GM23338 (cell line): ENCODE measurements around the gene EFS. TPM values are rescaled to one million over a fixed set of nuclear protein-coding genes. Genes with fewer than 3 reads are reported as not detected.

ENCODE experiments used
- ATAC-seq: fragments of 200-7000 bp; cut with Tn5 transposase; 3 replicates; pipeline ENCODE4 v1.9.1; 2020
- DNase-seq: peaks from one replicate; pipeline ENCODE4 v3.0.0-alpha.2; 2015; ENCODE audit warnings: low spot score
- H2AFZ ChIP-seq: fragments of 200-600 bp; sonication (generic); 2 replicates; pipeline ENCODE4 v1.8.0; 2016; ENCODE audit warnings: antibody characterized with exemption, mild to moderate bottlenecking, moderate library complexity
- H3F3A ChIP-seq: fragments of 200-600 bp; sonication (generic); replicated peaks from 2 replicates; pipeline ENCODE4 v1.8.0; 2017; ENCODE audit warnings: antibody characterized with exemption, mixed run types, low read depth
- H3K27ac ChIP-seq: fragments of 200-600 bp; sonication (generic); 2 replicates; pipeline ENCODE4 v1.6.1; 2016; ENCODE audit warnings: low read depth
- H3K27me3 ChIP-seq: fragments of 200-600 bp; sonication (generic); 2 replicates; pipeline ENCODE4 v1.8.0; 2016; ENCODE audit warnings: mild to moderate bottlenecking, mixed run types, moderate library complexity; ENCODE audit not compliant: insufficient read depth
- H3K36me3 ChIP-seq: fragments of 200-600 bp; sonication (generic); 2 replicates; pipeline ENCODE4 v1.8.0; 2016; ENCODE audit warnings: mild to moderate bottlenecking; ENCODE audit not compliant: insufficient read depth
- H3K4me1 ChIP-seq: fragments of 200-600 bp; sonication (generic); 2 replicates; pipeline ENCODE4 v1.8.0; 2016; ENCODE audit warnings: mild to moderate bottlenecking, moderate library complexity; ENCODE audit not compliant: insufficient read depth
- H3K4me2 ChIP-seq: fragments of 200-600 bp; sonication (generic); 2 replicates; pipeline ENCODE4 v1.7.1; 2017; ENCODE audit warnings: mixed run types
- H3K4me3 ChIP-seq: fragments of 200-600 bp; sonication (generic); 2 replicates; pipeline ENCODE4 v1.6.1; 2016; ENCODE audit warnings: mixed run types
- H3K79me2 ChIP-seq: fragments of 200-600 bp; sonication (generic); replicated peaks from 2 replicates; pipeline ENCODE4 v1.8.0; 2017; ENCODE audit warnings: mild to moderate bottlenecking; ENCODE audit not compliant: insufficient read depth
- H3K9me2 ChIP-seq: fragments of 200-600 bp; sonication (generic); 2 replicates; pipeline ENCODE4 v1.8.0; 2017; ENCODE audit not compliant: insufficient read depth
- H4K20me1 ChIP-seq: fragments of 200-600 bp; sonication (generic); replicated peaks from 2 replicates; pipeline ENCODE4 v1.8.0; 2017; ENCODE audit warnings: mild to moderate bottlenecking; ENCODE audit not compliant: insufficient read depth
- H3K27ac Mint-ChIP-seq: 2 replicates; pipeline ENCODE4 v1.8.0; 2020; ENCODE audit warnings: inconsistent platforms, mild to moderate bottlenecking, moderate library complexity, mixed read lengths
- H3K27me3 Mint-ChIP-seq: 3 replicates; pipeline ENCODE4 v1.8.0; 2022; ENCODE audit warnings: low read depth, mild to moderate bottlenecking, moderate library complexity, mixed read lengths, inconsistent platforms; ENCODE audit not compliant: insufficient read depth, poor library complexity
- H3K36me3 Mint-ChIP-seq: 3 replicates; pipeline ENCODE4 v1.8.0; 2021; ENCODE audit warnings: low read depth, mild to moderate bottlenecking, inconsistent platforms, moderate library complexity, mixed read lengths
- H3K4me1 Mint-ChIP-seq: 3 replicates; pipeline ENCODE4 v1.8.0; 2020; ENCODE audit warnings: mild to moderate bottlenecking, inconsistent platforms, mixed read lengths
- H3K4me3 Mint-ChIP-seq: 3 replicates; pipeline ENCODE4 v1.8.0; 2021; ENCODE audit warnings: moderate library complexity, mild to moderate bottlenecking, inconsistent platforms, mixed read lengths
- H3K9me3 Mint-ChIP-seq: 3 replicates; pipeline ENCODE4 v1.8.0; 2020; ENCODE audit warnings: moderate library complexity, mild to moderate bottlenecking, inconsistent platforms, mixed read lengths
- CREB1 ChIP-seq: fragments of 250-450 bp; sonication (Bioruptor Pico); IDR thresholded peaks from 2 replicates; pipeline ENCODE4 v1.5.0; 2020; ENCODE audit warnings: low read depth, mild to moderate bottlenecking, moderate library complexity
- EZH2 ChIP-seq: fragments of 200-600 bp; sonication (generic); IDR thresholded peaks from one replicate; pipeline ENCODE4 v1.8.0; 2017; ENCODE audit warnings: antibody characterized with exemption, mild to moderate bottlenecking, low read depth; ENCODE audit not compliant: unreplicated experiment
- NANOG ChIP-seq: IDR thresholded peaks from 2 replicates; pipeline ENCODE4 v1.6.1; 2016; ENCODE audit warnings: antibody characterized with exemption, borderline replicate concordance
- POLR2AphosphoS5 ChIP-seq: IDR thresholded peaks from 2 replicates; pipeline ENCODE4 v1.6.1; 2016; ENCODE audit warnings: antibody characterized with exemption, low read depth
- STAT1 ChIP-seq: IDR thresholded peaks from one replicate; pipeline ENCODE4 v1.6.1; 2016; ENCODE audit warnings: antibody characterized with exemption; ENCODE audit not compliant: unreplicated experiment
- ZNF462 ChIP-seq: fragments of 250-450 bp; sonication (Bioruptor Pico); IDR thresholded peaks from 2 replicates; pipeline ENCODE4 v1.5.0; 2020; ENCODE audit warnings: mild to moderate bottlenecking, moderate library complexity
- polyA plus RNA-seq: library from polyadenylated mRNA; unstranded; fragments of >200 nt; fragmentation: Nextera tagmentation; extraction: Ambion mirVana; gene quantifications from 2 replicates; pipeline ENCODE4 v1.2.1, GENCODE V29; 2016
- total RNA-seq: library from RNA; depleted of rRNA; stranded (reverse); fragments of >200 nt; shearing (Covaris generic); gene quantifications from 2 replicates; pipeline ENCODE4 v1.2.3, GENCODE V29; 2014
- TF ChIP-seq, protein P1 (sequence below), 2 experiments: fragments of 200-600 bp in 1 of 2; sonication (generic) in 1 of 2; conservative IDR thresholded peaks; 2 replicates each; pipeline versions ENCODE4 v1.5.1 to v1.6.1; 2016 to 2017; ENCODE audit warnings: antibody characterized with exemption in 2 of 2, low read depth in 2 of 2, mild to moderate bottlenecking in 2 of 2, moderate library complexity in 1 of 2

EFS gene
- total and polyA plus RNA-seq, 2 experiments from 2014 or later = 5.1 to 18.9 TPM

- no peak for TF ChIP-seq ZNF462 (CRISPR knock-in tag)
- TF ChIP-seq EZH2 = no peak
Measured at GRCh38 chr14:23308721-23309445, 56.1 kb downstream of the EFS start (continued).

DNA sequence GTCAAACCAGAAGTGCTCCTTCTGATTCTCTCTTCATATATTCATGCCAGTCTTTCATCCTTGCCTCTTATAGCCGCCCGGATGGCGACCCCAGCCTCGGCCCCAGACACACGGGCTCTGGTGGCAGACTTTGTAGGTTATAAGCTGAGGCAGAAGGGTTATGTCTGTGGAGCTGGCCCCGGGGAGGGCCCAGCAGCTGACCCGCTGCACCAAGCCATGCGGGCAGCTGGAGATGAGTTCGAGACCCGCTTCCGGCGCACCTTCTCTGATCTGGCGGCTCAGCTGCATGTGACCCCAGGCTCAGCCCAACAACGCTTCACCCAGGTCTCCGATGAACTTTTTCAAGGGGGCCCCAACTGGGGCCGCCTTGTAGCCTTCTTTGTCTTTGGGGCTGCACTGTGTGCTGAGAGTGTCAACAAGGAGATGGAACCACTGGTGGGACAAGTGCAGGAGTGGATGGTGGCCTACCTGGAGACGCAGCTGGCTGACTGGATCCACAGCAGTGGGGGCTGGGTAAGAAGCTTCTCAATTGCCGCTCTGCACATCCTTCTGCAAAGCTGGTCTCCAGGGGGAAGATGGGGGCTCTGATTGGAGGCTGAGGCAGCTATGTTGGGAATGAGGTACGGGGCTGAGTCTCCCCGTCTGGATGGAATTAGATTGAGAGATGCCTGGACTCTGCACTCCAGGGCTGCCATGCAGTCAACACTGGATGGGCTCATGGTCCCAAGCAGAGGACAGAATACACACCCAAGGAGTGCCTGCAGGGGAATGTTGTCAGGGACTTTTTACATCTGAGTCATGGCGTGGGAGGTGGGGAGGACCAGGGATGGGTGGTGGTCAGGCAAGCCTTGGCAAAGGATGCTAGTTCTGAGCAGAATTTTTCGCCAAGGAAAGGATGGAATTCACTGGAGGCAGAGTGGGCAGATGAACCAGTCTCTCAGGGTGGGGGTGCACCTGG is 57.0 kb downstream of the EFS start:
- H3K4me1 Mint-ChIP-seq = peaks cover 25% of the 10 kb centered on the region
- peaks cover 13% of the 10 kb centered on the region for H3K27me3 Mint-ChIP-seq
- Histone ChIP-seq H3K79me2 (peaks cover 11% of the 10 kb centered on the region; the same call in 1 of the 2 replicates), H3K4me1 (peaks cover 15% of the 10 kb centered on the region), H3K27me3 (peaks cover 22% of the 10 kb centered on the region), H3K27ac (no peak overlapping the region), H2AFZ (no peak overlapping the region), H3K36me3 (no peaks in the 10 kb centered on the region; the same call in 1 of the 2 replicates), H3K4me3 (peak overlapping the region; percentile 85), H3K4me2 (peak overlapping the region; percentile 96), H3F3A (peaks cover 12% of the 10 kb centered on the region; the same call in 1 of the 2 replicates), H3K9me2 (no peaks in the 10 kb centered on the region), H4K20me1 (no peaks in the 10 kb centered on the region; the same call in 1 of the 2 replicates)
- H3K27ac Mint-ChIP-seq = no peak overlapping the region
- TF ChIP-seq POLR2AphosphoS5 (no peak), STAT1 (no peak), CREB1 (CRISPR knock-in tag) (no peak), EZH2 (no peak), NANOG (no peak)
- TF ChIP-seq, protein P1, sequence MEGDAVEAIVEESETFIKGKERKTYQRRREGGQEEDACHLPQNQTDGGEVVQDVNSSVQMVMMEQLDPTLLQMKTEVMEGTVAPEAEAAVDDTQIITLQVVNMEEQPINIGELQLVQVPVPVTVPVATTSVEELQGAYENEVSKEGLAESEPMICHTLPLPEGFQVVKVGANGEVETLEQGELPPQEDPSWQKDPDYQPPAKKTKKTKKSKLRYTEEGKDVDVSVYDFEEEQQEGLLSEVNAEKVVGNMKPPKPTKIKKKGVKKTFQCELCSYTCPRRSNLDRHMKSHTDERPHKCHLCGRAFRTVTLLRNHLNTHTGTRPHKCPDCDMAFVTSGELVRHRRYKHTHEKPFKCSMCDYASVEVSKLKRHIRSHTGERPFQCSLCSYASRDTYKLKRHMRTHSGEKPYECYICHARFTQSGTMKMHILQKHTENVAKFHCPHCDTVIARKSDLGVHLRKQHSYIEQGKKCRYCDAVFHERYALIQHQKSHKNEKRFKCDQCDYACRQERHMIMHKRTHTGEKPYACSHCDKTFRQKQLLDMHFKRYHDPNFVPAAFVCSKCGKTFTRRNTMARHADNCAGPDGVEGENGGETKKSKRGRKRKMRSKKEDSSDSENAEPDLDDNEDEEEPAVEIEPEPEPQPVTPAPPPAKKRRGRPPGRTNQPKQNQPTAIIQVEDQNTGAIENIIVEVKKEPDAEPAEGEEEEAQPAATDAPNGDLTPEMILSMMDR (conservative IDR thresholded peaks at IDR 0.05; ENCODE audit: low read depth in 2 of 2) = no peak
- ATAC-seq = no peak
- H3K36me3 Mint-ChIP-seq = peaks cover 24% of the 10 kb centered on the region; the same call in 2 of the 3 replicates
- peak overlapping the region; percentile 94 for H3K4me3 Mint-ChIP-seq
- H3K9me3 Mint-ChIP-seq = no peaks in the 10 kb centered on the region; the same call in 2 of the 3 replicates
- DNase-seq = no peak
